ENCODE measurements around the gene RHAG. TPM values are rescaled to one million over a fixed set of nuclear protein-coding genes. Genes with fewer than 3 reads are reported as not detected.
"Not testable (repeated sequence)": the region's sequence is repeated elsewhere in the genome, so short reads cannot be mapped to it uniquely, and the experiment has no call there.

The RHAG gene
- total RNA-seq, 1 experiment from 2014 or later: 0.31 TPM

- no peak for TF ChIP-seq ATF6 (CRISPR knock-in tag; IDR thresholded peaks at IDR 0.05)
- no peak for TF ChIP-seq E2F4 (CRISPR knock-in tag; IDR thresholded peaks at IDR 0.05; ENCODE audit: borderline replicate concordance, low read depth)
Observed at GRCh38 chr6:49626811-49627210, 9.8 kb downstream of the RHAG start (continued).

- Mint-ChIP-seq H3K4me3 (no peak overlapping the region), H3K9me3 (no peaks in the 10 kb centered on the region), H3K27ac (no peak overlapping the region), H3K36me3 (no peaks in the 10 kb centered on the region), H3K27me3 (ENCODE audit: low read depth) (no peaks in the 10 kb centered on the region), H3K4me1 (no peaks in the 10 kb centered on the region)
- ATAC-seq (no peak), DNase-seq (ENCODE audit: low spot score) (no peak)
- ChIA-PET CTCF (no interaction called here), POLR2A (no interaction called here)
- TF ChIP-seq NFATC4 (CRISPR knock-in tag; IDR thresholded peaks at IDR 0.05) (no peak), HMGXB4 (CRISPR knock-in tag; IDR thresholded peaks at IDR 0.05) (no peak), ZNF416 (CRISPR knock-in tag; IDR thresholded peaks at IDR 0.05) (no peak), ETV6 (CRISPR knock-in tag; IDR thresholded peaks at IDR 0.05) (no peak), E2F4 (CRISPR knock-in tag; IDR thresholded peaks at IDR 0.05; ENCODE audit: borderline replicate concordance, low read depth) (no peak), ZNF532 (CRISPR knock-in tag; IDR thresholded peaks at IDR 0.05; ENCODE audit: borderline replicate concordance) (no peak), PRDM15 (CRISPR knock-in tag; IDR thresholded peaks at IDR 0.05) (no peak), ATF3 (CRISPR knock-in tag; conservative IDR thresholded peaks at IDR 0.05) (no peak), ZNF121 (CRISPR knock-in tag; IDR thresholded peaks at IDR 0.05) (no peak), TP53 (CRISPR knock-in tag; IDR thresholded peaks at IDR 0.05) (no peak), HMGA2 (CRISPR knock-in tag; IDR thresholded peaks at IDR 0.05) (no peak), JAZF1 (CRISPR knock-in tag; IDR thresholded peaks at IDR 0.05) (no peak), NR1H2 (CRISPR knock-in tag; IDR thresholded peaks at IDR 0.05) (no peak), TCF7 (CRISPR knock-in tag; IDR thresholded peaks at IDR 0.05; ENCODE audit: low read depth) (no peak), CREB1 (CRISPR knock-in tag; IDR thresholded peaks at IDR 0.05) (no peak), ATF2 (CRISPR knock-in tag; IDR thresholded peaks at IDR 0.05; ENCODE audit: borderline replicate concordance, low read depth) (no peak)
Observed at GRCh38 chr6:49618257-49618656, 18.4 kb downstream of the RHAG start.

GRCh38 chr6:49614144-49614543 is 22.5 kb downstream of the RHAG start:
- H3K36me3 Mint-ChIP-seq; H3K4me3 Mint-ChIP-seq; H3K27me3 Mint-ChIP-seq (ENCODE audit: low read depth); POLR2A ChIA-PET; H3K9me3 Mint-ChIP-seq; DNase-seq (ENCODE audit: low spot score); H3K27ac Mint-ChIP-seq; ATAC-seq: not testable (repeated sequence)
- CTCF ChIA-PET: interaction anchor here (1.1 kb wide), 1 partner anchor 9 kb away, joined by 3 read pairs; no protein-coding TSS in a partner anchor
- peaks cover 11% of the 10 kb centered on the region for H3K4me1 Mint-ChIP-seq

Measured in WTC11 (cell line).